Upper lobe of right lung (tissue), 1 donor: ENCODE measurements around the gene DHX38. TPM values are rescaled to one million over a fixed set of nuclear protein-coding genes. Genes with fewer than 3 reads are reported as not detected.
"Not testable (repeated sequence)": the region's sequence is repeated elsewhere in the genome, so short reads cannot be mapped to it uniquely, and the experiment has no call there.

ENCODE experiments used
- ATAC-seq: fragments of 200-7000 bp; cut with Tn5 transposase; one replicate; pipeline ENCODE4 v1.9.1; 2020; ENCODE audit warnings: mild to moderate bottlenecking, moderate library complexity
- DNase-seq: peaks from one replicate; pipeline ENCODE4 v3.0.0-alpha.2; 2020
- H3K27ac ChIP-seq: fragments of 200-600 bp; one replicate; pipeline ENCODE4 v1.8.0; 2022
- H3K27me3 ChIP-seq: fragments of 200-600 bp; one replicate; pipeline ENCODE4 v1.8.0; 2022; ENCODE audit warnings: mild to moderate bottlenecking
- H3K36me3 ChIP-seq: fragments of 200-600 bp; one replicate; pipeline ENCODE4 v1.8.0; 2022
- H3K4me1 ChIP-seq: fragments of 200-600 bp; one replicate; pipeline ENCODE4 v1.8.0; 2022
- H3K4me3 ChIP-seq: fragments of 200-600 bp; one replicate; pipeline ENCODE4 v1.8.0; 2022; ENCODE audit warnings: mild to moderate bottlenecking
- H3K9me3 ChIP-seq: fragments of 200-600 bp; one replicate; pipeline ENCODE4 v1.8.0; 2022
- intact Hi-C: fragments of 100-400 bp; cut with DNase I; formaldehyde crosslinking; loops from one replicate; pipeline ENCODE4 v1.11.0; 2022
- total RNA-seq: library from RNA; stranded (reverse); fragmentation: NEBNext Ultra II Directional; extraction: Animal tissue kit (Norgen Biotek cat#: 25700); gene quantifications from one replicate; pipeline ENCODE4 v1.2.1, GENCODE V29; 2021
- TF ChIP-seq, protein P1 (sequence below): fragments of 200-600 bp; IDR thresholded peaks from one replicate; pipeline ENCODE4 v1.8.0; 2022; ENCODE audit warnings: antibody characterized with exemption
- donor health status: DM: no; HTN: yes; CAD: no; lungs with severe emphysema.

The DHX38 gene
- total RNA-seq, 1 donor from 2014 or later = 53.5 TPM

DNA sequence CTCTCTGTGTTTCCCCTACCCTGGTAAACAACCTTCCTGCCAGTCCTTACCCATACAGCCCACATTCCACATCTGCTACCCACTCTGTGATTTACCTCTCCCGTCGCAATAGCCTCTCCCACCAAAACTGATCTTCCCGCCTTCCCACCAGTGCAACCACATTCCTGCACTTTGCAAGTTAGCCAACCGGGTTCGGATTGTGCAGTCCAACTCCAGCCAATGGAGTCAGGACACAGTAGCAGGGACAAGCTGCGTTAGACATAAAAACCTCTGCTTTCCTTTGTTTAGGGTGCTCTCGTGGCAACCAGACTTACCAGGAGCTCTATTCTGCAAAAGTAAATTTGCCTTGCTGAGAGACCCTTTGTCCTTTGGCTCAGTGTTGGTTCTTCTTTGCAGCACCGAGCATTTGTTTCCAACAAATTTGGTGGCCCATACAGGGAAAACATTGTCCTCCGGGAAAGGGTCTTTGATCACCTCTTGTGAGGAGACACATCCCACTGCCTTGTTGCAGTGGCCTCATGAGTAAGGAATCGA lies 29.2 kb upstream of the DHX38 start:
- DNase-seq = no peak
- Histone ChIP-seq H3K4me3 (no peak overlapping the region), H3K27ac (no peak overlapping the region), H3K27me3 (no peaks in the 10 kb centered on the region), H3K36me3 (no peaks in the 10 kb centered on the region), H3K9me3 (no peaks in the 10 kb centered on the region), H3K4me1 (peaks cover 7% of the 10 kb centered on the region)
- ATAC-seq = no peak
- intact Hi-C loops = no loop called here
- TF ChIP-seq, protein P1, sequence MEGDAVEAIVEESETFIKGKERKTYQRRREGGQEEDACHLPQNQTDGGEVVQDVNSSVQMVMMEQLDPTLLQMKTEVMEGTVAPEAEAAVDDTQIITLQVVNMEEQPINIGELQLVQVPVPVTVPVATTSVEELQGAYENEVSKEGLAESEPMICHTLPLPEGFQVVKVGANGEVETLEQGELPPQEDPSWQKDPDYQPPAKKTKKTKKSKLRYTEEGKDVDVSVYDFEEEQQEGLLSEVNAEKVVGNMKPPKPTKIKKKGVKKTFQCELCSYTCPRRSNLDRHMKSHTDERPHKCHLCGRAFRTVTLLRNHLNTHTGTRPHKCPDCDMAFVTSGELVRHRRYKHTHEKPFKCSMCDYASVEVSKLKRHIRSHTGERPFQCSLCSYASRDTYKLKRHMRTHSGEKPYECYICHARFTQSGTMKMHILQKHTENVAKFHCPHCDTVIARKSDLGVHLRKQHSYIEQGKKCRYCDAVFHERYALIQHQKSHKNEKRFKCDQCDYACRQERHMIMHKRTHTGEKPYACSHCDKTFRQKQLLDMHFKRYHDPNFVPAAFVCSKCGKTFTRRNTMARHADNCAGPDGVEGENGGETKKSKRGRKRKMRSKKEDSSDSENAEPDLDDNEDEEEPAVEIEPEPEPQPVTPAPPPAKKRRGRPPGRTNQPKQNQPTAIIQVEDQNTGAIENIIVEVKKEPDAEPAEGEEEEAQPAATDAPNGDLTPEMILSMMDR = no peak

DNA sequence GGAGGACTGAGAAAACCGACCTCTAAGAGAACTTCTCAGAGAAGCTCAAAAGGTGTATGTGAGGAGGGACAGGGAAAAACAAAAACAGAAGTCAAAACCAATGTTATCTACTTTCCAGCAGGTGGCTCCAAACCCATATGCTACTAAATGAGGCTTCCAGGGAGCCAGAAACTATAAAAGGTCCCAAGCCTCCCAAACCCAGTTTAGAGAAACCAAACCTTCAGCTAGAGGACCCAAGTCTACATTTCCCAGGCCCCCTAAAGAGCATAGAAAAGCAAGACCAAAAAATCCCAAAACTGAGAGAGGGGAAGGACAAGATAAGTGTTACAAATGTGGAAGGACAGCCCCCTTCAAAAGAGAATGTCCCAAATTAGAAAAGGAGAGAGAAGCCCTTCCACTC lies 26.9 kb upstream of the DHX38 start:
- intact Hi-C loops = no loop called here
- DNase-seq = no peak
- Histone ChIP-seq H3K4me3 (no peak overlapping the region), H3K36me3 (no peaks in the 10 kb centered on the region), H3K9me3 (no peaks in the 10 kb centered on the region), H3K4me1 (peaks cover 7% of the 10 kb centered on the region), H3K27me3 (no peaks in the 10 kb centered on the region), H3K27ac (no peak overlapping the region)
- TF ChIP-seq, protein P1 = peak; percentile 52
- ATAC-seq = peak; percentile 67

DNA sequence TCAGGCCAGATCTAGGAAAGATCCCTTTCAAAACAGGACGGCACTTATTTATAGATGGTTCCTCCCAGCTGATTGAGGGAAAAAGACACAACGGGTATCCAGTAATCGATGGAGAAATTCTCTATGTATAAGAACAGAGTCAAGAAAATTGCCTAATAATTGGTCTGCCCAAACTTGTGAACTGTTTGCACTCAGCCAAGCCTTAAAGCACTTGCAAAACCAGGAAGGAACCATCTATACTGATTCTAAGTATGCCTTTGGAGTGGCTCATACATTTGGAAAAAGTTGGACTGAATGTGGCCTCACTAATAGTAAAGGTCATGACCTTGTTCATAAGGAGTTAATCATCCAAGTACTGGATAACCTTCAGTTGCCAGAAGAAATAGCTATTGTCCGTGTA lies 24.7 kb upstream of the DHX38 start:
- Histone ChIP-seq H3K4me3 (no peak overlapping the region), H3K27ac (no peak overlapping the region), H3K36me3 (no peaks in the 10 kb centered on the region), H3K4me1 (peaks cover 7% of the 10 kb centered on the region), H3K27me3 (no peaks in the 10 kb centered on the region), H3K9me3 (no peaks in the 10 kb centered on the region)
- no peak for ATAC-seq
- TF ChIP-seq, protein P1 = no peak
- intact Hi-C loops = no loop called here
- no peak for DNase-seq

DNA sequence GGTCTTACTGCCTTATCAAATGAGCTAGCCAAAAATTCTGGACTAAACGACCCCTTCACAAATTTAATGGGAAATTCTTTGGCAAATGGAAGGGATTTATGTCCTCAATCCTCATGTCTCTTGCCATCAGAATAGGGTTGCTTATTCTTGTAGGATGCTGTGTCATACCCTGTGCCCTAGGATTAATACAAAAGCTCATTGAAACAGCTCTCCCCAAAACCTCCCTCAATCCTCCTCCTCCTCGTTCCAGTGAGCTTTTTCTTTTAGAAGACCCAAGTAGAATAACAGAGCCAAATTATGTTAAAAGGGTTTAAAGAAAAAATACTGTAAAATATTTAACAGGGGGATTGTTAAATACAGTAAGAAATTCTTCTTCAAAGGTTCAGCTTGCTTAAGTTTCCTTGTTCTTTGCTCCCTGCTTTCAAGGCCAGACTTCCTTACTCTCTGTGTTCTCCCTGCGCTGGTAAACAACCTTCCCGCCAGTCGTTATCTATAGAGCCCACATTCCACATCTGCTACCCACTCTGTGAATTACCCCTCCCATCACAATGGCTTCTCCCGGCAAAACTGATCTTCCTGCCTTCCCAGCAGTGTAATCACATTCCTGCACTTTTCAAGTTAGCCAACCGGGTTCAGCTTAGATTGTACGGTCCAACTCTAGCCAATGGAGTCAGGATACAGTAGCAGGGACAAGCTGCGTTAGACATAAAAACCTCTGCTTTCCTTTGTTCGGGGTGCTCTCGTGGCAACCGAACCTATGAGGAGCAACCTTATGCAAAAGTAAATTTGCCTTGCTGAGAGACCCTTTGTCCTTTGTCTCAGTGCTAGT lies 20.9 kb upstream of the DHX38 start:
- peaks cover 7% of the 10 kb centered on the region for H3K4me1 ChIP-seq
- H3K36me3 ChIP-seq = peaks cover 3% of the 10 kb centered on the region
- intact Hi-C loops = no loop called here
- no peak overlapping the region for H3K4me3 ChIP-seq
- peak; percentile 56 for ATAC-seq
- H3K27me3 ChIP-seq = no peaks in the 10 kb centered on the region
- no peaks in the 10 kb centered on the region for H3K9me3 ChIP-seq
- TF ChIP-seq, protein P1 = no peak
- DNase-seq = no peak
- H3K27ac ChIP-seq = peak overlapping the region; percentile 77

DNA sequence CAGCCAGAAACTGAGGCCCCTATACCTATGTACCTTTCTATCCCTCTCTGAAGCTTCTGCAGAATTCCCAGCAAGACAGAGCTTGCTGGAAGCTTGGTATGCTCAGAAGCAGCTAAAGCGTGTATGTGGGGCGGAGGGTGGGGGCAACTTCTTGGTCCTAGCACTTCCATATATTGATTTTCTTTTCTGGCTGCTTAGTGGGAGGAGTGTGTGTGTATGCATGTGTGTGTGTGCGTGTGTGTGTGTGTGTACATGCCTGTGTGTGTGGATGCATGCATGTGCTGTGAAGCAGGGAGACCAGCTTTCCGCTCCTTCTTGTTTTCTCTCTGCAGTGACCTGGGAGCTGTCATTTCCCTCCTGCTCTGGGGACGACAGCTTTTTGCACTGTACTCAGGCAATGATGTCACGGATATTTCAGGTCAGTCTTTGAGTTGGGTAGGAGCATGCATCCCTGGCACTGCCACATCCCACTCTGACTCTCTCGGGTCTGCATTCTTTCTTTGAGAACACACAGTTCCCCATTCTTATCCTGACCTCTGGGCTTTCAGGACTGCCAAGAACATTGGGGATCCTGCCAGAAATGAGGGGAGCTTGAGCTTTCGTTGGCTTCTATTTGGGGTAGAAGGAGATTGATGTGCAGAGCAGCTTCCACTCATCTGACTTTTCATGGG lies 20.0 kb upstream of the DHX38 start:
- ATAC-seq = peak; percentile 56
- peaks cover 4% of the 10 kb centered on the region for H3K4me1 ChIP-seq
- peaks cover 6% of the 10 kb centered on the region for H3K36me3 ChIP-seq
- intact Hi-C loops = no loop called here
- no peaks in the 10 kb centered on the region for H3K27me3 ChIP-seq
- peak overlapping the region; percentile 77 for H3K27ac ChIP-seq
- DNase-seq = no peak
- H3K9me3 ChIP-seq = no peaks in the 10 kb centered on the region
- no peak overlapping the region for H3K4me3 ChIP-seq
- TF ChIP-seq, protein P1 = no peak

DNA sequence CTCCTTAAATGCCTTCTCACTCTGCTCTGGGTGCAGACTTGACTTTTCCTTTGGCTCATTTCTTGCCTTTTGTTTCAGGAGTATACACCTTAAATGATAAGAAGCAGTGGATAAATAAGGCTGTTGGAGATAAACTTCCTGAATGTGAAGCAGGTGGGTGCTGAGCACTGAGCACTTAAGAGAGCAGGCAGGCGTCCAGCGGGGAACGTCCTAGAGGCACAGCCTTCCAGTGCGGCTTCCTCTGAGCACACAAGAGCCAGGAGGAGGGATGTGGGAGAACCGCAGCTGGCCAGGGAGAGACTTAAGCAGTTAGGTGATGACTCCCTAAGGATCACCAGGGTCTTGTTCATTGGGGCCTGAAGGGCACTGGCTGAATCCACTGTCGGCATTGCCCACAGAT lies 18.6 kb upstream of the DHX38 start:
- H3K27ac ChIP-seq, H3K4me1 ChIP-seq, intact Hi-C loops, H3K9me3 ChIP-seq, H3K27me3 ChIP-seq, DNase-seq, H3K36me3 ChIP-seq, H3K4me3 ChIP-seq: not testable (repeated sequence)
- ATAC-seq = peak; percentile 41

DNA sequence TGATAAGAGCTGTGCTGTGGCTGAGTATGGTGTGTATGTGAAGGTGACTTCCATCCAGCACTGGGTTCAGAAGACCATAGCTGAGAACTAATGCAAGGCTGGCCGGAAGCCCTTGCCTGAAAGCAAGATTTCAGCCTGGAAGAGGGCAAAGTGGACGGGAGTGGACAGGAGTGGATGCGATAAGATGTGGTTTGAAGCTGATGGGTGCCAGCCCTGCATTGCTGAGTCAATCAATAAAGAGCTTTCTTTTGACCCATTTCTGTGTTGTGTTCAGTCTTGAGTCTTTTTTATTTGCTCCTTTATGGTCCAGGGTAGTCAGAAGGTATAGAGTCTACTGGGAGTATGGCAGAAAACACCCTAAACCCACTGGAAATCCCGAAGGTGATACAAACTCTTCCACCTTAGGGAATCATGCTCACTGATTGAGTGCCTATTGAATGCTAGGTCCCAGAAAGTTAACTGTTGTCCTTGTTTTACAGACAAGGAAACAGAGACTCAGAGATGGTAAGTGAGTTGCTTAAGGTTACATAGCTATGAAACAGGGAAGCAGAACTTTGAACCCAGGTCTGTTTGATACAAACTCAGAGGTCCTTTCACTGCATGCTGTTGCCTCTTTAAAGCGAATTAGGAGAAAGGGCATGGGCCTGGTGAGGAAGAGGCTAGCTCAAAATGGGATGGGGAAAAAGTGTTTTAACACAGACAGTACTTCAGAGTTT lies 16.5 kb upstream of the DHX38 start:
- H3K4me3 ChIP-seq, ATAC-seq, intact Hi-C loops, H3K27ac ChIP-seq, H3K4me1 ChIP-seq, H3K36me3 ChIP-seq, DNase-seq, H3K27me3 ChIP-seq, H3K9me3 ChIP-seq: not testable (repeated sequence)
